GM12875 (cell line): Measurements from ENCODE around the gene TMEM132A.
A peak's percentile ranks its signal among the peaks of the same experiment; 100 is the strongest.

Experiments
- H3K4me3 ChIP-seq: one replicate; pipeline ENCODE4 v1.5.1; 2011; ENCODE audit warnings: low read depth, low read length, control low read depth
- CTCF ChIP-seq: IDR thresholded peaks from 2 replicates; pipeline ENCODE4 v1.5.1; 2011; ENCODE audit warnings: low read depth, mild to moderate bottlenecking, control low read depth, inconsistent platforms, low read length, moderate library complexity, borderline replicate concordance; ENCODE audit not compliant: insufficient read depth

The TMEM132A gene

GRCh38 chr11:60939301-60939700, 15.0 kb downstream of the TMEM132A start:
- no peak for TF ChIP-seq CTCF
- no peak overlapping the region for H3K4me3 ChIP-seq

- no peak overlapping the region for H3K4me3 ChIP-seq
- no peak for TF ChIP-seq CTCF
Measured at GRCh38 chr11:60939855-60940254, 15.6 kb downstream of the TMEM132A start.

- TF ChIP-seq CTCF, result no peak
- H3K4me3 ChIP-seq, result no peak overlapping the region
Measured at GRCh38 chr11:60941371-60942119, 17.3 kb downstream of the TMEM132A start.

- TF ChIP-seq CTCF, result no peak
- no peak overlapping the region for H3K4me3 ChIP-seq
Measured at GRCh38 chr11:60942219-60942618, 18.0 kb downstream of the TMEM132A start.

- no peak overlapping the region for H3K4me3 ChIP-seq
- TF ChIP-seq CTCF, result no peak
Measured at GRCh38 chr11:60942970-60943565, 18.8 kb downstream of the TMEM132A start.

- peak; percentile 46 for TF ChIP-seq CTCF
Measured at GRCh38 chr11:60944490-60945294, 20.4 kb downstream of the TMEM132A start.

GRCh38 chr11:60945295-60945667, 21.0 kb downstream of the TMEM132A start:
- TF ChIP-seq CTCF, result no peak

More at GRCh38 chr11:60944490-60945294, 20.4 kb downstream of the TMEM132A start:
- no peak overlapping the region for H3K4me3 ChIP-seq

More at GRCh38 chr11:60945295-60945667, 21.0 kb downstream of the TMEM132A start:
- H3K4me3 ChIP-seq, result no peak overlapping the region
